ENCODE data around the gene TPSG1.
"Not testable (repeated sequence)": the region's sequence is repeated elsewhere in the genome, so short reads cannot be mapped to it uniquely, and the experiment has no call there.

Gene TPSG1

DNA sequence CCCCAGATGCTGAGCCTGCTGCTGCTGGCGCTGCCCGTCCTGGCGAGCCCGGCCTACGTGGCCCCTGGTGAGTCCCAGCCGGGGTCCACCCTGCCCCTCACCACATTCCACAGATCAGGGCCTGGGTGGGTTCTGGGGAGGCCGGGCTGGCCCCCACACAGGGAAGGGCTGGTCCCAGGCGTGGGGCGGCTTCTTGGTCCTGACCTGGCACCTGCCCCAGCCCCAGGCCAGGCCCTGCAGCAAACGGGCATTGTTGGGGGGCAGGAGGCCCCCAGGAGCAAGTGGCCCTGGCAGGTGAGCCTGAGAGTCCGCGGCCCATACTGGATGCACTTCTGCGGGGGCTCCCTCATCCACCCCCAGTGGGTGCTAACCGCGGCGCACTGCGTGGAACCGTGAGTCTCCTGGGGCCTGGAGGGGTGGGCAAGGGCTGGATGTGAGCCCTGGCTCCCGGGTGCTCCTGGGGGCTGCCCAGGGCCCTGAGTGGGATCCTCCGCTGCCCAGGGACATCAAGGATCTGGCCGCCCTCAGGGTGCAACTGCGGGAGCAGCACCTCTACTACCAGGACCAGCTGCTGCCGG lies 31.3 kb upstream of the TPSG1 start:
- not testable (repeated sequence) for FAIRE-seq

- FAIRE-seq: not testable (repeated sequence)
These were observed 30.4 kb upstream of the TPSG1 start, which contains the start of gene TPSD1 for GRCh38 chr16:1255276-1256122. Gene TPSD1 (plus strand): TSS chr16:1256069. CDS start chr16:1256281, 212 bp downstream.

DNA sequence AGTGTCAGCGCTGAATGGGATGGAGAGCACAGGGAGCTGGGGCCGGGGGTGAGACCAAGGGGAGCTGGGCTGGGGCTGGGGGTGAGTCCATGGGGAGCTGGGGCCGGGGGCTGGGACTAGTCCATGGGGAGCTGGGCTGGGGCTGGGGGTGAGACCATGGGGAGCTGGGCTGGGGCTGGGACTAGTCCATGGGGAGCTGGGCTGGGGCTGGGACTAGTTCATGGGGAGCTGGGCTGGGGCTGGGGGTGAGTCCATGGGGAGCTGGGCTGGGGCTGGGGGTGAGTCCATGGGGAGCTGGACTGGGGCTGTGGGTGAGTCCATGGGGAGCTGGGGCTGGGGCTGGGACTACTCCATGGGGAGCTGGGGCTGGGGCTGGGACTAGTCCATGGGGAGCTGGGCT lies 29.8 kb upstream of the TPSG1 start:
- not testable (repeated sequence) for FAIRE-seq

DNA sequence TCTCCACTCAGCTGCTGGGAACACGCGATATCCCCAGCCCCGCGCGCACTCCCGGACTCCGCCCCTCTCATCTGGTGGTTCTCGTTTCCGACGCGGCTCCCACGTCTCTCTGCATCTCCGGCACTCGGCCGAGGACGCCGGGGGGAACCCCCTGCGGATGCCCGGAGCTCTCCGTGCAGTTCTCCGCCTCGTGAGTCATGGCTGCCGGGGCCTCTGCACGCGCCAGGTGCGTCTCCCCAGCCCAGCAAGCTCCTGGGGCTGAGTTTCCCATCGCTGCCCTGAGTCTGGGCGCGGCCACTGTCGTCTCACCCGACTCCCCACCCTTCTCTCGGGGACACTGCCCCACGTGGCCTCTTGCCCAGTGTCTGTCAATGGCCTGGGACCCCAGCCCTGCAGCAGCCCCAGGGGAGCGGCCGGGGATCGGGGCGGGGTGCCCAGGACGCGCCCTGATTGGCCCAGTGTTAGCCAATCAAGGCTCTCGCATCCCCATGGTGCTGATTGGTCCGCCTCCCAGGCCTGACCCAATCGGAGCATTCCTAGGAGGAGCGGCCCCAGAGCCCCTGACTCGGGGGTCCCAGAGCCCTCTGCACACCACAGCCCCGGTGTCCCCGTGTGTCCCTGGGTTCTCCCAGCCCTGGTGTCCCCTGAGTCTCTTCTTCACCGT lies 28.8 kb upstream of the TPSG1 start:
- not testable (repeated sequence) for FAIRE-seq

DNA sequence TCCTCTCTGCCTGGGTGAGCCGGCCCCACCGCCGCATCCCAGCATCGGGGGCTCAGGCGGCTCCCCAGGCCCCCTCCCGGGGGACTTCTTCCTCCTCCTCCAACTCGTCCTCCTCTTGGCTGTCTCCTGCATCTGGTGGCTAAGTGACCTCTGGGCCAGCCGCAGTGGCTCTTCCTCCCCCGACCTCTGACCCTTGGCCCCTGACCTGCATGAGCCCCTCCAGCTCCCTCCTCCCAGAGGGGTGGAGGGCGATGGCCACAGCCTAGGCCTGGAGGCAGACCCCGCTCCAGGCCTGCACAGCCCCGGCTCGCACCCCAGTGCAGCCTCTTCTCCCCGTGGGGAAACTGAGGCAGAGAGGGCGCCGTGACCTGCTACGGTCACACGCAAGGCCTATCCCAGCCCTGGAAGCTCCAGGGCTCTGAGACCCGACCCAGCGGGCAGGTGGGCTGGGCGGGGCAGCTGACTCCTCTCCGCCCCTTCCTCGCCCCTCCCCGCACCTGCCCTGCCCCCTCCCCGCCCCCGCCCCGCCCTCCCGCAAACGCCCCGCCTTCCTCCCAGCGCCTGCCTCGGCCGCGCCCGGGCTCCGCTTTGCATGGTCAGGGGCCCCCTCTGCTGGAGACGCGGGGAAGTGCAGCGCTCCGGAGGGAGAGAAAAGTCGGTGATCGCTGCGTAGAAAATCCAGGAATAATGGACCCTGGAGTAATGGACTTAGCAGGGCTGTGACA lies 24.1 kb upstream of the TPSG1 start:
- FAIRE-seq: not testable (repeated sequence)

DNA sequence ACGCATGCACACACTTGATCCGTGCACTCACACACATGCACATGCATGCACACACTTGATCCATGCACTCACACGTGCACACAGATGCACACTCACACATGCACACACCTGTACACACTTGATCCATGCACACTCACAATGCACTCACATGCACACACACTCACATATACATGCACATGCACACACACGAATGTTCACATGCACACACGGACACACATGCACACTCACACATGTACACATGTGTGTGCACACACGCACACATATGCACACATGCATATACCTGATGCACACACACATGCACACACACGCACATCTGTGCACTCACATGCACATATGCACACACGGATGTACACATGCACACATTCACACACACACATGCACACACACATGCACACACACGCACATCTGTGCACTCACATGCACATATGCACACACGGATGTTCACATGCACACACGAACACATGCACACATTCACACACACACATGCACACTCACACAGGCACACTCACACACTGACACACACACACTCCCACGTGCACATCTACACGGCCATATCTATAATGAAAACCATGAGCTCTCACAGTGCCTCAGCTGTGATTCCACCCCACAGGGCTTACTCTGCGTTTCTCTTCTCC lies 23.0 kb upstream of the TPSG1 start:
- FAIRE-seq: not testable (repeated sequence)

DNA sequence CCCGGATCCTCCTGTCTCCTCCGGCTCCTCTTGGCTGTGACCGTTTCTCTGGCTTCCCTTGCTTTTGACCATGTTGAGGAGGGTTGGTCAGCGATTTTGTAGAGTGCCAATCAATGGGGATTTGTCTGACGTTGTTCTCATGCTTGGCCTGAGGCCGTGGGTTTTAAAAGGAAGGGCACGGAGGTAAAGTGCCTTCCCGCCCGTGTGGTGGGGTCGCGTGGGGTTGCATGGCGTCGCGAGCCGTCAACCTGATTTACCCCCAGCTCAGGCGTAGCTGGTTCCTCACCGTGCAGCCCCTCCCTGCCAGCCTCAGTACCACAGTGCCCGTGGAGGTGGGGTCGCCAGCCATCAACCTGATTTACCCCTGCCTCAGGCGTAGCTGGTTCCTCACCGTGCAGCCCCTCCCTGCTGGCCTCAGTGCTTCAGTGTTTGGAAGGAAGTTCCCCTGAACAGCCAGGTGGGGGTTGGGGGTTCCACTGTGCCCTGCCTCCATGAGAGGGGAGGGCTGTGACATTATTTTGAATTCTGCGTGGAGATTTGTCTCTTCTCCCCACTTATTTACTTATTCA lies 20.5 kb upstream of the TPSG1 start:
- FAIRE-seq: no peak

DNA sequence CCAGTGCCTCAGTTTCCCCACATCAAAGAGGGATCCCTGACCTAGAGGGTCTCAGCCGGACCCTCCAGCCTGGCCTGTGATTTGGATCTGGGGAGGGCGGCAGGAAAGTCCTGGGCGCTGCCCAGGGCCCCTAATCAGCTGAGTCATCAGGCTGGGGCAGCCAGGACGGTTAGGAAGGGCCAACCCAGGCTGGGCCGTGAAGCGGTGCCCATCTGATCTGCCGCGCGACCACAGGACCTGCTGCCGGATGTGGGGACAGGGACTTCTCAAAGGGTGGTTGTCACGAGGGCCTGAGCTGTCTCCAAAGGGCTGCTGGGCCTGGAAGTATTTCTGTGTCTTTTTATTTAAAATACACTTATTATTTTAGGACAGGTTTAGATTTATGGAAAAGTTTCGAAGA lies 19.8 kb upstream of the TPSG1 start:
- FAIRE-seq: no peak

DNA sequence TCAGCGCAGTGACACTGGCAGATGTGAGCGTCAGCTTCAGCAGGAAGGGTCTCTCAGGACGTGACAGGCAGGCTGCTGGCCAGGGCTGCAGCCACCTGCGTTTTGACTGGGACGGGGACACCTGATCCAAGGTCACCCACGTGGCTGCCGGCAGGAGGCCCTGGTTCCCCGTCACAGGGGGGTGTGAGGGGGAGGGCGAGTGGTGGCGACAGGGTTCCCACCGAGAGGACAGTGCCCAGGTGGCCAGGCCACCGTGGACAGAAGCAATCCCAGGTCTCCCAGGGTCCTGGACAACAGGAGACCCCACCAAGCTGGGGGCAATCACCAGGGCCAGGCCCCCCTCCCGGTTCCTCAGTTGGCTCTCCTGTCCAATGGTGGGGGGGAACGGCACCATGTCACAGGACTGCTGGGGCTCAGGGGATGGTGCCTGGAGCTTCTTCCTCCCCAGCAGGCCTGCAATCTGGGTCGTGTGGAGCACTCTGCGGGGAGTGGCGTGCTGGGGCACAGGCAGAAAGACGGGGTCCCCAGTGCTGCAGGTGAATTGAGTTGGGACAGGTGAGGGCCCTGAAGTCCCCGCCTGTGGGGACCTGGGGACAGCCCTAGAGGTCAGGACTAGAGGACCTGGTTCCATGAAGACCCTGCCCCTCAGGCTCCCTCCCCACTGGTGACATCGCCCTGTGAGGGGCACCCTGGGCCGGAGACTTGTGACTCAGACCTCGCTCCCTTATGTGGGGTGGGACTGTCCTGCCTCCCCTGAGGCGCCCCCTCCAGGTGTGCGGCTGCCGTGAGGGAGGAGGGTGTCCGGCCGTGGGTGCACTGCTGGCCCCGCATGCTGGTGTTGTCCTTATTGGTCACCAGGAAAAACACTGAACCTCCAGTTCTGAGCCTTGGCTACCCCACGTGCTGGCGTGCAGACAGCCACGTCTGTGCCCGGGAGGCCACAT lies 19.1 kb upstream of the TPSG1 start:
- FAIRE-seq: not testable (repeated sequence)

GRCh38 chr16:1243363-1243762 lies 18.3 kb upstream of the TPSG1 start:
- FAIRE-seq: not testable (repeated sequence)

- not testable (repeated sequence) for FAIRE-seq
These were observed 16.0 kb upstream of the TPSG1 start for GRCh38 chr16:1241081-1241480.

DNA sequence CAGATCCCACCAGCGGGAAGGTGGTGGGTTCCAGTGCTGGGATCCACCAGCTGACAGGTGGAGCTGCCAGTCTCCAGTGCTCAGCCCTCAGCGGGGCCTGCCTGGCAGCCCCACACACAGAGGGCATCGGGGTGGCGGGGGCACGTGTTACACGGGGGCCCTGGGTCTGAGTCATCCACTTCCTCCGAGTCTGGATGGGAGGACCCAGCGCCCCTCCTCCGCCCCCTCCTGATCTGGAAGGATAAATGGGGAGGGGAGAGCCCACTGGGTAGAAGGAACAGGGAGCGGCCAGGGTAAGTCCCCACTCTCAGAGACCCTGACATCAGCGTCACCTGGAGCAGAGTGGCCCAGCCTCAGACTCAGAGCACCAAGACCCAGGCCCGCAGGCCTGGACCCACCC lies 15.4 kb upstream of the TPSG1 start, which contains the start of gene TPSAB1:
Gene TPSAB1, plus strand, starts transcription at position 270 of the 400 bp plus-strand sequence. CDS start 234 bp downstream, outside the sequence.
- not testable (repeated sequence) for FAIRE-seq

DNA sequence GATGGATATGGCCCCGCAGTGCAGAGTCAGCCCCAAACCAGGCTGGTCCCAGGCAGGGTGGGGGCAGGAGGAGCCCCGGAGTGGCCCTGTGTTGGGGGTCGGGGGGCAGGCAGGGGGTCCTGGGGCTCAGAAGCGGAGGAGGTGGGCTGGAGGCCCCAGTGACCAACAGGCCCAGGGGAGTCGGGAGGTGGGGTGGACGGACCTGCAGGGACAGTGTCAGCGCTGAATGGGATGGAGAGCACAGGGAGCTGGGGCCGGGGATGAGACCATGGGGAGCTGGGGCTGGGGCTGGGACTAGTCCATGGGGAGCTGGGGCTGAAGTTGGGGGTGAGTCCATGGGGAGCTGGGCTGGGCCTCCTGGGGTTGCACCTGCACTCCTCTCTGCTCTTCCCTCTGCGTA lies 14.5 kb upstream of the TPSG1 start:
- not testable (repeated sequence) for FAIRE-seq

DNA sequence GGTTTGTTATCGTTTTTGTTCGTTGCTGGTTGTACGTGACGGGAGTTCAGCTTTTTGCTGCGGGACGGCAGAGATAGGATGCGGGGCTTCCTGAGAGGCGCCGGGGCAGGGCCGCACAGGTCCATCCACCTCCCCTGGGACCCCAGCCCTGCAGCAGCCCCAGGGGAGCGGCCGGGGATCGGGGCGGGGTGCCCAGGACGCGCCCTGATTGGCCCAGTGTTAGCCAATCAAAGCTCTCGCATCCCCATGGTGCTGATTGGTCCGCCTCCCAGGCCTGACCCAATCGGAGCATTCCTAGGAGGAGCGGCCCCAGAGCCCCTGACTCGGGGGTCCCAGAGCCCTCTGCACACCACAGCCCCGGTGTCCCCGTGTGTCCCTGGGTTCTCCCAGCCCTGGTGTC lies 13.8 kb upstream of the TPSG1 start:
- FAIRE-seq: not testable (repeated sequence)

- no peak for FAIRE-seq
These were observed 12.9 kb upstream of the TPSG1 start for GRCh38 chr16:1237990-1238389.

DNA sequence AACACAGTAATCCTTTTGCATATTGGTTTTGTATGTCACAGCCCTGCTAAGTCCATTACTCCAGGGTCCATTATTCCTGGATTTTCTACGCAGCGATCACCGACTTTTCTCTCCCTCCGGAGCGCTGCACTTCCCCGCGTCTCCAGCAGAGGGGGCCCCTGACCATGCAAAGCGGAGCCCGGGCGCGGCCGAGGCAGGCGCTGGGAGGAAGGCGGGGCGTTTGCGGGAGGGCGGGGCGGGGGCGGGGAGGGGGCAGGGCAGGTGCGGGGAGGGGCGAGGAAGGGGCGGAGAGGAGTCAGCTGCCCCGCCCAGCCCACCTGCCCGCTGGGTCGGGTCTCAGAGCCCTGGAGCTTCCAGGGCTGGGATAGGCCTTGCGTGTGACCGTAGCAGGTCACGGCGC lies 11.6 kb upstream of the TPSG1 start:
- FAIRE-seq: not testable (repeated sequence)

DNA sequence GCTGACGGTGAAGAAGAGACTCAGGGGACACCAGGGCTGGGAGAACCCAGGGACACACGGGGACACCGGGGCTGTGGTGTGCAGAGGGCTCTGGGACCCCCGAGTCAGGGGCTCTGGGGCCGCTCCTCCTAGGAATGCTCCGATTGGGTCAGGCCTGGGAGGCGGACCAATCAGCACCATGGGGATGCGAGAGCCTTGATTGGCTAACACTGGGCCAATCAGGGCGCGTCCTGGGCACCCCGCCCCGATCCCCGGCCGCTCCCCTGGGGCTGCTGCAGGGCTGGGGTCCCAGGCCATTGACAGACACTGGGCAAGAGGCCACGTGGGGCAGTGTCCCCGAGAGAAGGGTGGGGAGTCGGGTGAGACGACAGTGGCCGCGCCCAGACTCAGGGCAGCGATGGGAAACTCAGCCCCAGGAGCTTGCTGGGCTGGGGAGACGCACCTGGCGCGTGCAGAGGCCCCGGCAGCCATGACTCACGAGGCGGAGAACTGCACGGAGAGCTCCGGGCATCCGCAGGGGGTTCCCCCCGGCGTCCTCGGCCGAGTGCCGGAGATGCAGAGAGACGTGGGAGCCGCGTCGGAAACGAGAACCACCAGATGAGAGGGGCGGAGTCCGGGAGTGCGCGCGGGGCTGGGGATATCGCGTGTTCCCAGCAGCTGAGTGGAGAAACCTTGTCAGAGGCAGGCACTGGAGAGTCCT lies 7.1 kb upstream of the TPSG1 start:
- not testable (repeated sequence) for FAIRE-seq

DNA sequence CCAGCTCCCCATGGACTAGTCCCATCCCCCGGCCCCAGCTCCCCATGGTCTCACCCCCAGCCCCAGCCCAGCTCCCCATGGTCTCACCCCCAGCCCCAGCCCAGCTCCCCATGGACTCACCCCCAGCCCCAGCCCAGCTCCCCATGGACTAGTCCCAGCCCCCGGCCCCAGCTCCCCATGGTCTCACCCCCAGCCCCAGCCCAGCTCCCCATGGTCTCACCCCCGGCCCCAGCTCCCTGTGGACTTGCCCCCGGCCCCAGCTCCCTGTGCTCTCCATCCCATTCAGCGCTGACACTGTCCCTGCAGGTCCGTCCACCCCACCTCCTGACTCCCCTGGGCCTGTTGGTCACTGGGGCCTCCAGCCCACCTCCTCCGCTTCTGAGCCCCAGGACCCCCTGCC lies 6.2 kb upstream of the TPSG1 start:
- not testable (repeated sequence) for FAIRE-seq

DNA sequence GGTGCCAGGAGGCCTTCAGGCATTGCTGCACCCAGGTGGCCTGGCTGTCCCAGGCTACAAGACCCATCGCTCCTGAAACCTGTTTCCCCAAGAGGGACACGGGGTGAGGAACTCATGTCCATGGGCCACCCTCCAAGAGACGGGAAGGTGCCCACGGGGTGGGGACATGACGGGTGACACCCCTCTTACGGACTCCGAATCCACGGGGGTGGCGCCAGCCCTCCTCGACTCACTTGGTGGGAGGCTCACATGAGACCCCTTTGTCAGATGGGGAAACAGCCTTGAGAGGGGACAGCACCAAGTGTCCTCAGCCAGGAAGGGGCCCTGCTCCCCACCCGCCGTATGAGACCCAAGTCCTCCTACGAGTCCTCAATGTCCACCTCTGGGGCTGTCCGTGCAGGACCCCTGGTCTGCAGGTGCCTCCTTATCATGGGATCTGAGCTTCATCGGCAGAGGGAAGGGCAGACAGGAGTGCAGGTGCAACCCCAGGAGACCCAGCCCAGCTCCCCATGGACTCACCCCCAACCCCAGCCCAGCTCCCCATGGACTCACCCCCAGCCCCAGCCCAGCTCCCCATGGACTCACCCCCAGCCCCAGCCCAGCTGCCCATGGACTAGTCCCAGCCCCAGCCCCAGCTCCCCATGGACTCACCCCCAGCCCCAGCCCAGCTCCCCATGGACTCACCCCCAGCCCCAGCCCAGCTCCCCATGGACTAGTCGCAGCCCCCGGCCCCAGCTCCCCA lies 5.6 kb upstream of the TPSG1 start:
- FAIRE-seq: not testable (repeated sequence)

Measured in endometrium (tissue), 2 donors.